ENCODE measurements around the gene PEBP1. TPM values are rescaled to one million over a fixed set of nuclear protein-coding genes. Genes with fewer than 3 reads are reported as not detected.

Gene PEBP1
- total RNA-seq (2021) = 320 and 334 TPM in 2 replicates
- long read RNA-seq, transcript PEBP1-201 (4 exons, 1,697 nt) = major isoform, 2,412 of 2,442 reads
- long read RNA-seq, partial matches to known transcripts = 1 of 2,442 reads
- long read RNA-seq, other reads (novel, unspliced or antisense) = 29 of 2,442 reads

- no peaks in the 10 kb centered on the region for H3K4me1 ChIP-seq (ENCODE audit: insufficient read depth, low read length)
- H3K4ac ChIP-seq (ENCODE audit: low read depth, low read length) = no peak within 1 kb of the TSS; the same call in 1 of the 2 replicates
- no peak within 1 kb of the TSS for H2AFZ ChIP-seq (ENCODE audit: low read length)
- H2BK20ac ChIP-seq (ENCODE audit: low read depth, low read length, poor library complexity, severe bottlenecking) = no peak within 1 kb of the TSS
- DNase-seq = peak; percentile 95
- H4K8ac ChIP-seq (replicated peaks; ENCODE audit: insufficient read length, low read depth, low read length) = no peak within 1 kb of the TSS
- no peak within 1 kb of the TSS for H3T11ph ChIP-seq (ENCODE audit: low read length)
- peaks cover 22% of the 10 kb centered on the region; the same call in 1 of the 2 replicates for H3K79me2 ChIP-seq (ENCODE audit: insufficient read depth, low read length)
- H2BK5ac ChIP-seq (ENCODE audit: insufficient read length, low read length) = no peak within 1 kb of the TSS
- peaks cover 8% of the 10 kb centered on the region for H3K79me1 ChIP-seq (ENCODE audit: insufficient read depth, low read depth, low read length, poor library complexity, severe bottlenecking)
- H3K27ac Mint-ChIP-seq = peak within 1 kb of the TSS; percentile 52 to 97 (median 96); a peak in 6 of 7 replicates
- no peak within 1 kb of the TSS for H4K91ac ChIP-seq (ENCODE audit: insufficient read length, low read depth, low read length)
- H3K18ac ChIP-seq (ENCODE audit: insufficient read length, low read depth, low read length) = peak within 1 kb of the TSS; percentile 3
- H2BK15ac ChIP-seq (ENCODE audit: low read depth, low read length) = no peak within 1 kb of the TSS
- peaks cover 12 to 14% of the 10 kb centered on the region in 2 experiments for H3K4me1 Mint-ChIP-seq
- WGBS (ENCODE audit: extremely low coverage, insufficient read length, low lambda C conversion rate) = no CpG with 5 or more reads among the region's 70 CpGs
- H3K36me3 Mint-ChIP-seq (ENCODE audit: insufficient read depth in 1 of 3, low read depth in 3 of 3) = peaks cover 33 to 44% (median 34%) of the 10 kb centered on the region in 3 experiments
- H3K4me3 Mint-ChIP-seq = peak within 1 kb of the TSS; percentile 89
- no peak within 1 kb of the TSS for H3K56ac ChIP-seq (ENCODE audit: insufficient read length, low read depth, low read length)
- no peak within 1 kb of the TSS for H4K5ac ChIP-seq (ENCODE audit: insufficient read length, low read depth, low read length)
- H3K27me3 ChIP-seq (ENCODE audit: insufficient read depth, low read length) = no peaks in the 10 kb centered on the region
- H3K9me3 ChIP-seq (ENCODE audit: control insufficient read depth, low read depth, low read length) = no peaks in the 10 kb centered on the region
- no peak within 1 kb of the TSS for H2BK12ac ChIP-seq (ENCODE audit: insufficient read length, low read depth, low read length)
- peaks cover 7% of the 10 kb centered on the region for H3K23me2 ChIP-seq (ENCODE audit: insufficient read length, low read depth, low read length, poor library complexity, severe bottlenecking)
- H3K27me3 Mint-ChIP-seq (ENCODE audit: low read depth) = no peaks in the 10 kb centered on the region
- no peak within 1 kb of the TSS for H2AK5ac ChIP-seq (ENCODE audit: insufficient read length, low read length)
- peak within 1 kb of the TSS; percentile 68 for H3K4me2 ChIP-seq (ENCODE audit: insufficient read depth, insufficient read length, low read length)
- H3K14ac ChIP-seq (ENCODE audit: insufficient read depth, low read length) = peak within 1 kb of the TSS; percentile 85
- H3K9ac ChIP-seq (ENCODE audit: extremely low read depth, insufficient read length, low read length) = peak within 1 kb of the TSS; percentile 82
- no peak within 1 kb of the TSS for H3K27ac ChIP-seq (ENCODE audit: insufficient read length, low read depth, low read length)
- no peak within 1 kb of the TSS for H3K23ac ChIP-seq (ENCODE audit: insufficient read length, low read depth, low read length)
- H2BK120ac ChIP-seq (ENCODE audit: low read depth, low read length, poor library complexity, severe bottlenecking) = no peak within 1 kb of the TSS
- TF ChIP-seq CTCF (conservative IDR thresholded peaks at IDR 0.05) = no peak
- peaks cover 0 to 3% of the 10 kb centered on the region in 2 experiments; a peak in 2 of 5 replicates for H3K9me3 Mint-ChIP-seq
- H4K20me1 ChIP-seq (ENCODE audit: control insufficient read depth, insufficient read depth, insufficient read length) = no peaks in the 10 kb centered on the region
Measured at GRCh38 chr12:118135788-118136558, at the start of gene PEBP1. PEBP1 (plus strand) TSS chr12:118136124; CDS start chr12:118136210, 86 bp downstream.
